DOHH2 (cell line): ENCODE measurements around the gene MYB.

Experiments used
- H3F3A ChIP-seq: fragments of 200-600 bp; sonication (generic), shearing (Covaris generic); 2 replicates; pipeline ENCODE4 v1.6.0; 2016; ENCODE audit warnings: antibody characterized with exemption, mild to moderate bottlenecking; ENCODE audit not compliant: control insufficient read depth, insufficient read depth
- H3K27ac ChIP-seq: fragments of 200-600 bp; sonication (generic); 2 replicates; pipeline ENCODE4 v1.5.1; 2014; ENCODE audit warnings: low read depth, mild to moderate bottlenecking, low read length, moderate library complexity
- H3K27me3 ChIP-seq: fragments of 200-600 bp; sonication (generic); 2 replicates; pipeline ENCODE4 v1.6.1; 2014; ENCODE audit warnings: mild to moderate bottlenecking, low read length, mixed read lengths; ENCODE audit not compliant: control insufficient read depth
- H3K36me3 ChIP-seq: fragments of 200-600 bp; sonication (generic); 2 replicates; pipeline ENCODE4 v1.6.1; 2014; ENCODE audit warnings: mild to moderate bottlenecking, low read length, moderate library complexity, mixed read lengths; ENCODE audit not compliant: control insufficient read depth
- H3K4me1 ChIP-seq: fragments of 200-600 bp; sonication (generic); 2 replicates; pipeline ENCODE4 v1.6.1; 2014; ENCODE audit warnings: mild to moderate bottlenecking, low read length, mixed read lengths; ENCODE audit not compliant: control insufficient read depth
- H3K4me2 ChIP-seq: fragments of 200-600 bp; sonication (generic); 2 replicates; pipeline ENCODE4 v1.6.0; 2014; ENCODE audit warnings: mild to moderate bottlenecking, low read length, moderate library complexity
- H3K4me3 ChIP-seq: fragments of 200-600 bp; sonication (generic); 2 replicates; pipeline ENCODE4 v1.5.1; 2014; ENCODE audit warnings: mild to moderate bottlenecking, low read length, mixed read lengths
- H3K79me2 ChIP-seq: fragments of 200-600 bp; sonication (generic); 2 replicates; pipeline ENCODE4 v1.6.1; 2014; ENCODE audit warnings: mild to moderate bottlenecking, low read length, mixed read lengths; ENCODE audit not compliant: control insufficient read depth
- H3K9me2 ChIP-seq: fragments of 200-600 bp; sonication (generic); replicated peaks from 2 replicates; pipeline ENCODE4 v1.6.1; 2014; ENCODE audit warnings: mild to moderate bottlenecking, low read length, mixed read lengths; ENCODE audit not compliant: control insufficient read depth
- H3K9me3 ChIP-seq: fragments of 200-600 bp; sonication (generic); 2 replicates; pipeline ENCODE4 v1.6.1; 2014; ENCODE audit warnings: antibody characterized with exemption, low read length, mixed read lengths; ENCODE audit not compliant: control insufficient read depth, insufficient read depth
- H4K20me1 ChIP-seq: fragments of 200-600 bp; sonication (generic); 2 replicates; pipeline ENCODE4 v1.6.0; 2014; ENCODE audit warnings: low read depth, mild to moderate bottlenecking, antibody characterized with exemption, low read length, moderate library complexity; ENCODE audit not compliant: control insufficient read depth, insufficient read depth
- CTCF ChIP-seq: fragments of 200-600 bp; sonication (generic); IDR thresholded peaks from one replicate; pipeline ENCODE4 v1.5.1; 2014; ENCODE audit warnings: antibody characterized with exemption, mild to moderate bottlenecking, low read depth, low read length; ENCODE audit not compliant: poor library complexity, severe bottlenecking
- EZH2phosphoT487 ChIP-seq: fragments of 200-600 bp; sonication (generic); IDR thresholded peaks from 2 replicates; pipeline ENCODE4 v1.6.1; 2017; ENCODE audit warnings: borderline replicate concordance, mild to moderate bottlenecking, antibody characterized with exemption, low read length, moderate library complexity, mixed read lengths

The MYB gene

GRCh38 chr6:135236319-135236718, 55.2 kb downstream of the MYB start:
- H3K4me3 ChIP-seq: no peak overlapping the region
- no peaks in the 10 kb centered on the region for H3K9me3 ChIP-seq
- no peaks in the 10 kb centered on the region for H4K20me1 ChIP-seq
- H3K79me2 ChIP-seq: no peaks in the 10 kb centered on the region
- H3K36me3 ChIP-seq: no peaks in the 10 kb centered on the region
- H3K4me2 ChIP-seq: no peak overlapping the region
- no peaks in the 10 kb centered on the region for H3K4me1 ChIP-seq
- H3F3A ChIP-seq: no peaks in the 10 kb centered on the region
- no peaks in the 10 kb centered on the region for H3K27me3 ChIP-seq
- no peak overlapping the region for H3K27ac ChIP-seq
- no peaks in the 10 kb centered on the region for H3K9me2 ChIP-seq
- TF ChIP-seq EZH2phosphoT487: no peak

GRCh38 chr6:135236732-135237131, 55.6 kb downstream of the MYB start:
- no peaks in the 10 kb centered on the region for H3K9me3 ChIP-seq
- H3K36me3 ChIP-seq: no peaks in the 10 kb centered on the region
- H3K79me2 ChIP-seq: no peaks in the 10 kb centered on the region
- H3K4me1 ChIP-seq: no peaks in the 10 kb centered on the region
- TF ChIP-seq CTCF (no peak), EZH2phosphoT487 (no peak)
- H3K4me3 ChIP-seq: no peak overlapping the region
- no peak overlapping the region for H3K27ac ChIP-seq
- H4K20me1 ChIP-seq: no peaks in the 10 kb centered on the region
- no peaks in the 10 kb centered on the region for H3K9me2 ChIP-seq
- no peaks in the 10 kb centered on the region for H3K27me3 ChIP-seq
- no peak overlapping the region for H3K4me2 ChIP-seq
- H3F3A ChIP-seq: no peaks in the 10 kb centered on the region

- no peak overlapping the region for H3K27ac ChIP-seq
- no peaks in the 10 kb centered on the region for H3F3A ChIP-seq
- no peaks in the 10 kb centered on the region for H3K36me3 ChIP-seq
- H3K4me2 ChIP-seq: no peak overlapping the region
- no peaks in the 10 kb centered on the region for H3K9me2 ChIP-seq
- no peaks in the 10 kb centered on the region for H3K4me1 ChIP-seq
- no peaks in the 10 kb centered on the region for H3K79me2 ChIP-seq
- no peaks in the 10 kb centered on the region for H4K20me1 ChIP-seq
- H3K9me3 ChIP-seq: no peaks in the 10 kb centered on the region
- TF ChIP-seq EZH2phosphoT487: no peak
- no peak for TF ChIP-seq CTCF
- H3K27me3 ChIP-seq: no peaks in the 10 kb centered on the region
- no peak overlapping the region for H3K4me3 ChIP-seq
Measured at GRCh38 chr6:135240711-135241110, 59.6 kb downstream of the MYB start.

GRCh38 chr6:135243871-135244796, 63.0 kb downstream of the MYB start:
- Histone ChIP-seq H3K79me2 (no peaks in the 10 kb centered on the region), H3K4me3 (no peak overlapping the region), H3K9me3 (no peaks in the 10 kb centered on the region), H3K4me2 (no peak overlapping the region), H3K36me3 (no peaks in the 10 kb centered on the region), H3K27me3 (no peaks in the 10 kb centered on the region), H3K27ac (no peak overlapping the region), H4K20me1 (no peaks in the 10 kb centered on the region), H3K9me2 (no peaks in the 10 kb centered on the region), H3K4me1 (no peaks in the 10 kb centered on the region), H3F3A (no peaks in the 10 kb centered on the region)
- TF ChIP-seq CTCF (no peak), EZH2phosphoT487 (no peak)
